H9 (cell line): Measurements from ENCODE around the gene KISS1R. TPM values are rescaled to one million over a fixed set of nuclear protein-coding genes. Genes with fewer than 3 reads are reported as not detected.

ENCODE experiments used
- DNase-seq: peaks from one replicate; pipeline ENCODE4 v3.0.0-alpha.2; 2017
- H2AFZ ChIP-seq: one replicate; pipeline ENCODE4 v1.6.1; 2013; ENCODE audit warnings: mild to moderate bottlenecking, low read length, control low read depth, moderate library complexity
- H2AK5ac ChIP-seq: 2 replicates; pipeline ENCODE4 v1.6.1; 2013; ENCODE audit warnings: low read length, control low read depth, mixed read lengths; ENCODE audit not compliant: insufficient read length
- H2BK120ac ChIP-seq: one replicate; pipeline ENCODE4 v1.6.1; 2013; ENCODE audit warnings: low read depth, mild to moderate bottlenecking, low read length, control low read depth, inconsistent platforms; ENCODE audit not compliant: poor library complexity, severe bottlenecking
- H2BK12ac ChIP-seq: 2 replicates; pipeline ENCODE4 v1.6.1; 2013; ENCODE audit warnings: low read length, control low read depth, mixed read lengths, low read depth; ENCODE audit not compliant: insufficient read length
- H2BK15ac ChIP-seq: 2 replicates; pipeline ENCODE4 v1.6.1; 2013; ENCODE audit warnings: low read depth, low read length, control low read depth
- H2BK20ac ChIP-seq: one replicate; pipeline ENCODE4 v1.6.1; 2013; ENCODE audit warnings: low read depth, mild to moderate bottlenecking, low read length, control low read depth, inconsistent platforms; ENCODE audit not compliant: poor library complexity, severe bottlenecking
- H2BK5ac ChIP-seq: 2 replicates; pipeline ENCODE4 v1.6.1; 2013; ENCODE audit warnings: low read length, control low read depth, mixed read lengths; ENCODE audit not compliant: insufficient read length
- H3K14ac ChIP-seq: 2 replicates; pipeline ENCODE4 v1.6.1; 2013; ENCODE audit warnings: low read length, control low read depth; ENCODE audit not compliant: insufficient read depth
- H3K18ac ChIP-seq: 2 replicates; pipeline ENCODE4 v1.6.1; 2013; ENCODE audit warnings: low read depth, mild to moderate bottlenecking, mixed read lengths, low read length, control low read depth; ENCODE audit not compliant: insufficient read length
- H3K23ac ChIP-seq: 2 replicates; pipeline ENCODE4 v1.6.1; 2013; ENCODE audit warnings: low read length, control low read depth, mixed read lengths, low read depth; ENCODE audit not compliant: insufficient read length
- H3K23me2 ChIP-seq: 2 replicates; pipeline ENCODE4 v1.6.1; 2013; ENCODE audit warnings: low read depth, mild to moderate bottlenecking, mixed read lengths, low read length, control low read depth; ENCODE audit not compliant: insufficient read length, poor library complexity, severe bottlenecking
- H3K27ac ChIP-seq: 2 replicates; pipeline ENCODE4 v1.5.1; 2013; ENCODE audit warnings: low read length, control low read depth, mixed read lengths, low read depth; ENCODE audit not compliant: insufficient read length
- H3K27me3 ChIP-seq: 2 replicates; pipeline ENCODE4 v1.6.1; 2013; ENCODE audit warnings: low read length, control low read depth, inconsistent platforms; ENCODE audit not compliant: insufficient read depth
- H3K4ac ChIP-seq: 2 replicates; pipeline ENCODE4 v1.6.1; 2013; ENCODE audit warnings: low read depth, mild to moderate bottlenecking, control low read depth, inconsistent platforms, low read length, moderate library complexity
- H3K4me1 ChIP-seq: 2 replicates; pipeline ENCODE4 v1.6.1; 2013; ENCODE audit warnings: low read length, control low read depth, inconsistent platforms; ENCODE audit not compliant: insufficient read depth
- H3K4me2 ChIP-seq: 2 replicates; pipeline ENCODE4 v1.6.1; 2013; ENCODE audit warnings: low read length, control low read depth, mixed read lengths; ENCODE audit not compliant: insufficient read length, insufficient read depth
- H3K56ac ChIP-seq: 2 replicates; pipeline ENCODE4 v1.6.1; 2013; ENCODE audit warnings: low read depth, mild to moderate bottlenecking, mixed read lengths, low read length, control low read depth; ENCODE audit not compliant: insufficient read length
- H3K79me1 ChIP-seq: 2 replicates; pipeline ENCODE4 v1.6.1; 2013; ENCODE audit warnings: low read depth, mild to moderate bottlenecking, moderate library complexity, low read length, control low read depth, inconsistent platforms; ENCODE audit not compliant: insufficient read depth, poor library complexity, severe bottlenecking
- H3K79me2 ChIP-seq: 2 replicates; pipeline ENCODE4 v1.6.1; 2013; ENCODE audit warnings: low read length, control low read depth, inconsistent platforms; ENCODE audit not compliant: insufficient read depth
- H3K9ac ChIP-seq: 2 replicates; pipeline ENCODE4 v1.6.1; 2013; ENCODE audit warnings: low read length, control low read depth, mixed read lengths; ENCODE audit not compliant: insufficient read length; ENCODE audit errors: extremely low read depth
- H3K9me3 ChIP-seq: one replicate; pipeline ENCODE4 v1.6.1; 2013; ENCODE audit warnings: low read depth, low read length, inconsistent platforms; ENCODE audit not compliant: control insufficient read depth
- H3T11ph ChIP-seq: one replicate; pipeline ENCODE4 v1.6.1; 2013; ENCODE audit warnings: mild to moderate bottlenecking, low read length, control low read depth, inconsistent platforms
- H4K20me1 ChIP-seq: one replicate; pipeline ENCODE4 v1.6.1; 2013; ENCODE audit not compliant: control insufficient read depth, insufficient read length, insufficient read depth
- H4K5ac ChIP-seq: 2 replicates; pipeline ENCODE4 v1.6.1; 2013; ENCODE audit warnings: low read depth, mild to moderate bottlenecking, mixed read lengths, low read length, control low read depth; ENCODE audit not compliant: insufficient read length
- H4K8ac ChIP-seq: replicated peaks from 2 replicates; pipeline ENCODE4 v1.6.1; 2013; ENCODE audit warnings: low read length, control low read depth, mixed read lengths, low read depth; ENCODE audit not compliant: insufficient read length
- H4K91ac ChIP-seq: 2 replicates; pipeline ENCODE4 v1.6.1; 2013; ENCODE audit warnings: low read depth, mild to moderate bottlenecking, moderate library complexity, mixed read lengths, low read length, control low read depth; ENCODE audit not compliant: insufficient read length
- H3K27ac Mint-ChIP-seq, 3 experiments: 2 replicates in 2 of 3; 3 replicates in 1 of 3; pipeline ENCODE4 v1.8.0; 2020 to 2021; ENCODE audit warnings: mixed read lengths in 3 of 3, mild to moderate bottlenecking in 1 of 3, moderate library complexity in 1 of 3
- H3K27me3 Mint-ChIP-seq: 2 replicates; pipeline ENCODE4 v1.8.0; 2021; ENCODE audit warnings: low read depth, mild to moderate bottlenecking, moderate library complexity, mixed read lengths
- H3K36me3 Mint-ChIP-seq, 3 experiments: 2 replicates in 2 of 3; 3 replicates in 1 of 3; pipeline ENCODE4 v1.8.0; 2020 to 2021; ENCODE audit warnings: low read depth in 3 of 3, mixed read lengths in 3 of 3; ENCODE audit not compliant: insufficient read depth in 1 of 3
- H3K4me1 Mint-ChIP-seq, 2 experiments: 2 replicates each; pipeline ENCODE4 v1.8.0; 2020; ENCODE audit warnings: mixed read lengths in 2 of 2
- H3K4me3 Mint-ChIP-seq, 2 experiments: 2 replicates in 1 of 2; 3 replicates in 1 of 2; pipeline ENCODE4 v1.8.0; 2020 to 2021; ENCODE audit warnings: mild to moderate bottlenecking in 2 of 2, mixed read lengths in 2 of 2, moderate library complexity in 1 of 2
- H3K9me3 Mint-ChIP-seq, 2 experiments: 2 replicates in 1 of 2; 3 replicates in 1 of 2; pipeline ENCODE4 v1.8.0; 2020; ENCODE audit warnings: mild to moderate bottlenecking in 2 of 2, mixed read lengths in 2 of 2, moderate library complexity in 1 of 2
- WGBS: extraction: QIAGEN DNeasy Blood & Tissue Kit; methylation state at CpG from one replicate; pipeline ENCODE4 v1.1.7; 2013; ENCODE audit warnings: missing lambda C conversion rate, low lambda C conversion rate, mixed read lengths; ENCODE audit not compliant: insufficient read length; ENCODE audit errors: extremely low coverage; 5-methylcytosine and 5-hydroxymethylcytosine counted together
- total RNA-seq: library from RNA; stranded (reverse); gene quantifications from 2 replicates; pipeline ENCODE4 v1.2.1, GENCODE V29; 2021
- TF ChIP-seq, protein P1 (sequence below): fragments of 200-600 bp; sonication (generic); conservative IDR thresholded peaks from 3 replicates; pipeline ENCODE4 v1.8.0; 2021; ENCODE audit warnings: antibody characterized with exemption, mild to moderate bottlenecking

Gene KISS1R
- total RNA-seq, 1 experiment from 2014 or later, result 3.3 TPM

DNA sequence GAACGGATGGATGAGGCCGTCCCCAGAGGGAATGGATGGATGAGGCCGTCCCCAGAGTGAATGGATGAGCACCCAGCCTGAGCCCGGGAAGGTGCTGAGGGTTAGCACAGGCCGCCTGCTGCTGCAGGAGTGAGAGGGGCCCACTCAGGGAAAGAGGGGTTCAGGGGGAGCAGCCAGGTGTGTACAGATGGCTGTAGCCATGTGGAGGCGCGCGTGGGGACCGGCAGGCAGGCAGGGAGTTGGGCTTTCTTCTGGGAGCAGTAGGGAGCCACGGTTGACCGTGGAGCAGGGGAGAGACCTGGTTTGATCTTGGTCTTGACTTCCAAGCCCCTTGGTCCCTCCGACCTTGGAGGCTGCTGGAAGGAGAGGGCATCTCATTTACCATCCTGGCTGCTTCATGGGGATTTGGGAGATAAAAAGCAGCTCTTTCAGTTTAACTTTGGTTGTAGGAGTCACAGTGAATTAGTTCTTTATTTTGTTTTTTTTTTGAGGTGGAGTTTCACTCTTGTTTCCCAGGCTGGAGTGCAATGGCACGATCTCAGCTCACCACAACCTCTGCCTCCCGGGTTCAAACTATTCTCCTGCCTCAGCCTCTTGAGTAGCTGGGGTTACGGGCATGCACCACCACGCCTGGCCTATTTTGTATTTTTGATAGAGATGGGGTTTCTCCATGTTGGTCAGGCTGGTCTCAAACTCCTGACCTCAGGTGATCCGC lies 33.4 kb downstream of the KISS1R start:
- peaks cover 4 to 22% of the 10 kb centered on the region in 2 experiments; a peak in 3 of 4 replicates for H3K4me1 Mint-ChIP-seq
- no peak overlapping the region for H4K8ac ChIP-seq
- H3T11ph ChIP-seq, result no peak overlapping the region
- no peak overlapping the region for H4K91ac ChIP-seq
- no peak for DNase-seq
- H3K4me1 ChIP-seq, result peaks cover 3% of the 10 kb centered on the region; the same call in 1 of the 2 replicates
- no peak overlapping the region for H2BK120ac ChIP-seq
- peak overlapping the region; percentile 52 to 91 (median 53); a peak in 5 of 7 replicates for H3K27ac Mint-ChIP-seq
- no peak overlapping the region for H2AFZ ChIP-seq
- H2BK20ac ChIP-seq, result no peak overlapping the region
- H3K4ac ChIP-seq, result no peak overlapping the region
- no CpG with 5 or more reads among the region's 17 CpGs for WGBS
- TF ChIP-seq, protein P1, sequence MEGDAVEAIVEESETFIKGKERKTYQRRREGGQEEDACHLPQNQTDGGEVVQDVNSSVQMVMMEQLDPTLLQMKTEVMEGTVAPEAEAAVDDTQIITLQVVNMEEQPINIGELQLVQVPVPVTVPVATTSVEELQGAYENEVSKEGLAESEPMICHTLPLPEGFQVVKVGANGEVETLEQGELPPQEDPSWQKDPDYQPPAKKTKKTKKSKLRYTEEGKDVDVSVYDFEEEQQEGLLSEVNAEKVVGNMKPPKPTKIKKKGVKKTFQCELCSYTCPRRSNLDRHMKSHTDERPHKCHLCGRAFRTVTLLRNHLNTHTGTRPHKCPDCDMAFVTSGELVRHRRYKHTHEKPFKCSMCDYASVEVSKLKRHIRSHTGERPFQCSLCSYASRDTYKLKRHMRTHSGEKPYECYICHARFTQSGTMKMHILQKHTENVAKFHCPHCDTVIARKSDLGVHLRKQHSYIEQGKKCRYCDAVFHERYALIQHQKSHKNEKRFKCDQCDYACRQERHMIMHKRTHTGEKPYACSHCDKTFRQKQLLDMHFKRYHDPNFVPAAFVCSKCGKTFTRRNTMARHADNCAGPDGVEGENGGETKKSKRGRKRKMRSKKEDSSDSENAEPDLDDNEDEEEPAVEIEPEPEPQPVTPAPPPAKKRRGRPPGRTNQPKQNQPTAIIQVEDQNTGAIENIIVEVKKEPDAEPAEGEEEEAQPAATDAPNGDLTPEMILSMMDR, result no peak
- H3K9me3 ChIP-seq, result no peaks in the 10 kb centered on the region
- H3K4me3 Mint-ChIP-seq, result no peak overlapping the region; a peak in 1 of 5 replicates
- no peak overlapping the region for H3K4me2 ChIP-seq
- H3K27me3 Mint-ChIP-seq, result no peaks in the 10 kb centered on the region; the same call in 1 of the 2 replicates
- no peaks in the 10 kb centered on the region for H3K27me3 ChIP-seq
- H2BK12ac ChIP-seq, result no peak overlapping the region
- no peak overlapping the region for H2BK15ac ChIP-seq
- H3K9ac ChIP-seq, result no peak overlapping the region
- peaks cover 3% of the 10 kb centered on the region for H3K79me1 ChIP-seq
- no peak overlapping the region for H2AK5ac ChIP-seq
- H3K36me3 Mint-ChIP-seq, result peaks cover 0 to 9% (median 5%) of the 10 kb centered on the region in 3 experiments; a peak in 5 of 7 replicates
- peaks cover 4% of the 10 kb centered on the region for H4K20me1 ChIP-seq
- H3K23ac ChIP-seq, result no peak overlapping the region
- H3K18ac ChIP-seq, result no peak overlapping the region
- H3K14ac ChIP-seq, result no peak overlapping the region
- 0 out of 2 replicates have a peak, but pooled peaks cover 3% of the 10 kb centered on the region for H3K79me2 ChIP-seq
- H4K5ac ChIP-seq, result no peak overlapping the region
- H3K9me3 Mint-ChIP-seq, result no peaks in the 10 kb centered on the region
- no peak overlapping the region for H3K27ac ChIP-seq
- no peak overlapping the region for H2BK5ac ChIP-seq
- no peak overlapping the region for H3K56ac ChIP-seq
- H3K23me2 ChIP-seq, result no peaks in the 10 kb centered on the region
